DND-41 (cell line): ENCODE results near the gene CDC123.

Source experiments
- ATAC-seq: fragments of 200-7000 bp; cut with Tn5 transposase; 3 replicates; pipeline ENCODE4 v1.9.1; 2021; ENCODE audit warnings: low read depth; ENCODE audit not compliant: insufficient read depth
- DNase-seq: peaks from one replicate; pipeline ENCODE4 v3.0.0-alpha.2; 2020
- H2AFZ ChIP-seq: 2 replicates; pipeline ENCODE4 v1.6.0; 2012; ENCODE audit warnings: low read depth, low read length
- H3K27ac ChIP-seq: 2 replicates; pipeline ENCODE4 v1.5.1; 2012; ENCODE audit warnings: low read length, inconsistent platforms
- H3K27me3 ChIP-seq: fragments of 200-600 bp; sonication (generic); 2 replicates; pipeline ENCODE4 v1.6.0; 2012; ENCODE audit warnings: low read length, mild to moderate bottlenecking, inconsistent platforms; ENCODE audit not compliant: insufficient read depth, poor library complexity
- H3K36me3 ChIP-seq: 2 replicates; pipeline ENCODE4 v1.5.1; 2012; ENCODE audit warnings: low read length, inconsistent platforms; ENCODE audit not compliant: insufficient read depth
- H3K4me1 ChIP-seq: 2 replicates; pipeline ENCODE4 v1.5.1; 2012; ENCODE audit warnings: mild to moderate bottlenecking, low read length; ENCODE audit not compliant: insufficient read depth
- H3K4me2 ChIP-seq: 2 replicates; pipeline ENCODE4 v1.6.0; 2012; ENCODE audit warnings: mild to moderate bottlenecking, moderate library complexity, low read length, inconsistent platforms; ENCODE audit not compliant: insufficient read depth
- H3K4me3 ChIP-seq, 2 experiments: fragments of 200-600 bp in 1 of 2; shearing (Covaris generic) in 1 of 2; 2 replicates each; pipeline ENCODE4 v1.5.1; 2012 to 2016; ENCODE audit warnings: inconsistent platforms in 2 of 2, low read length in 2 of 2, mild to moderate bottlenecking in 2 of 2, low read depth in 1 of 2, moderate library complexity in 1 of 2
- H3K79me2 ChIP-seq: 2 replicates; pipeline ENCODE4 v1.6.0; 2012; ENCODE audit warnings: low read length, inconsistent platforms; ENCODE audit not compliant: insufficient read depth
- H3K9ac ChIP-seq: 2 replicates; pipeline ENCODE4 v1.6.0; 2012; ENCODE audit warnings: low read depth, mild to moderate bottlenecking, inconsistent platforms, low read length, moderate library complexity
- H3K9me3 ChIP-seq: 2 replicates; pipeline ENCODE4 v1.5.1; 2012; ENCODE audit warnings: low read length, moderate library complexity, mild to moderate bottlenecking, inconsistent platforms; ENCODE audit not compliant: insufficient read depth, severe bottlenecking
- H4K20me1 ChIP-seq: 2 replicates; pipeline ENCODE4 v1.6.0; 2012; ENCODE audit warnings: low read length; ENCODE audit not compliant: insufficient read depth
- CTCF ChIP-seq: IDR thresholded peaks from 2 replicates; pipeline ENCODE4 v1.5.1; 2012; ENCODE audit warnings: borderline replicate concordance, low read length, moderate library complexity, mild to moderate bottlenecking; ENCODE audit not compliant: poor library complexity, severe bottlenecking; ENCODE audit errors: extremely low read depth
- EZH2 ChIP-seq: IDR thresholded peaks from 3 replicates; pipeline ENCODE4 v1.6.1; 2012; ENCODE audit warnings: borderline replicate concordance, low read depth, mild to moderate bottlenecking, moderate library complexity, low read length, inconsistent platforms; ENCODE audit not compliant: severe bottlenecking

CDC123 gene

GRCh38 chr10:12205082-12205481 is 9.1 kb downstream of the CDC123 start:
- Histone ChIP-seq H3K27me3 (no peaks in the 10 kb centered on the region), H3K36me3 (peaks cover 86% of the 10 kb centered on the region), H3K9me3 (no peaks in the 10 kb centered on the region), H3K4me3 (no peak overlapping the region), H3K27ac (no peak overlapping the region), H3K9ac (no peak overlapping the region), H3K4me1 (peaks cover 9% of the 10 kb centered on the region; the same call in 1 of the 2 replicates), H2AFZ (no peak overlapping the region), H4K20me1 (peaks cover 40% of the 10 kb centered on the region; the same call in 1 of the 2 replicates), H3K79me2 (peaks cover 80% of the 10 kb centered on the region), H3K4me2 (no peak overlapping the region)
- TF ChIP-seq EZH2 (no peak), CTCF (no peak)
- ATAC-seq (no peak), DNase-seq (no peak)

DNA sequence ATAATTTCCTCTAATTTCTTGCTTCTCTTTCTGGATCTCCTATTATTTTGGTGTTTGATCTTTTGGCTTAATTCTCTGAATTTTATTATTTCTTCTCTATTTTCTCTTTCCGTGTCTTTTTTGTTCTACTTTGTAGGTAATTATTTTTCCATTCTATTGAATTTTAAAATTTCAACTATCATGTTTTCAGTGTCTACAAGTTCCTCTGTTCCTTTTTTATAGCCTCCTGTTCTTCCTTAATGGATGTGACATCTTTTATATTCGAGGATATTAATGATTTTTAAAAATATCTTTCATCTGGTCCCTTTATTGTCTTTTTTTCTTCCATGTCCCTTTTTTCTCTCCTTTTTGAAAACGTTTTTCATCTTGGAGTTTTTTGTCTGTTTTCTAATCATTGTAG is 11.1 kb downstream of the CDC123 start:
- H3K36me3 ChIP-seq: peaks cover 85% of the 10 kb centered on the region

GRCh38 chr10:12208460-12208859 is 12.5 kb downstream of the CDC123 start:
- Histone ChIP-seq H3K79me2 (peaks cover 46% of the 10 kb centered on the region), H3K9ac (no peak overlapping the region), H3K27ac (no peak overlapping the region), H3K4me2 (no peak overlapping the region), H3K4me3 (no peak overlapping the region), H3K36me3 (peaks cover 83% of the 10 kb centered on the region), H2AFZ (no peak overlapping the region), H4K20me1 (peaks cover 20% of the 10 kb centered on the region; the same call in 1 of the 2 replicates), H3K4me1 (no peaks in the 10 kb centered on the region), H3K9me3 (no peaks in the 10 kb centered on the region), H3K27me3 (no peaks in the 10 kb centered on the region)
- TF ChIP-seq EZH2: no peak
- TF ChIP-seq CTCF: no peak
- no peak for DNase-seq
- ATAC-seq: no peak

More for the DNA sequence above, 11.1 kb downstream of the CDC123 start:
- H3K4me1 ChIP-seq: no peaks in the 10 kb centered on the region
- H4K20me1 ChIP-seq: peaks cover 26% of the 10 kb centered on the region; the same call in 1 of the 2 replicates
- H3K27me3 ChIP-seq: no peaks in the 10 kb centered on the region
- no peak overlapping the region for H3K27ac ChIP-seq
- H3K4me2 ChIP-seq: no peak overlapping the region
- TF ChIP-seq CTCF (no peak), EZH2 (no peak)
- no peaks in the 10 kb centered on the region for H3K9me3 ChIP-seq
- H3K4me3 ChIP-seq: no peak overlapping the region
- H3K79me2 ChIP-seq: peaks cover 60% of the 10 kb centered on the region
- H2AFZ ChIP-seq: no peak overlapping the region
- no peak overlapping the region for H3K9ac ChIP-seq
- ATAC-seq (no peak), DNase-seq (no peak)

GRCh38 chr10:12212454-12212853 is 16.5 kb downstream of the CDC123 start:
- H3K36me3 ChIP-seq: peaks cover 83% of the 10 kb centered on the region
- H3K4me2 ChIP-seq: no peak overlapping the region
- H3K4me3 ChIP-seq: no peak overlapping the region
- H3K27me3 ChIP-seq: no peaks in the 10 kb centered on the region
- H3K4me1 ChIP-seq: no peaks in the 10 kb centered on the region
- H3K9me3 ChIP-seq: no peaks in the 10 kb centered on the region
- peaks cover 21% of the 10 kb centered on the region; the same call in 1 of the 2 replicates for H4K20me1 ChIP-seq
- no peak overlapping the region for H2AFZ ChIP-seq
- H3K27ac ChIP-seq: no peak overlapping the region
- no peak for ATAC-seq
- DNase-seq: no peak
- TF ChIP-seq EZH2: no peak
- peaks cover 22% of the 10 kb centered on the region for H3K79me2 ChIP-seq
- no peak overlapping the region for H3K9ac ChIP-seq
